GM12878 (cell line): Measurements from ENCODE around the gene ASAP2. TPM values are rescaled to one million over a fixed set of nuclear protein-coding genes. Genes with fewer than 3 reads are reported as not detected.

Source experiments
- ATAC-seq: fragments of 200-7000 bp; cut with Tn5 transposase; 3 replicates; pipeline ENCODE4 v1.9.1; 2020; ENCODE audit warnings: mild to moderate bottlenecking, moderate library complexity
- BruUV-seq: library from RNA; stranded (reverse); fragments of 400-500 nt; replicated peaks from 2 replicates; lab custom pipeline; 2021; lab: Mats Ljungman, UMichigan
- CTCF ChIA-PET: fragments of 300-600 bp; sonication (Branson Sonifier 250); formaldehyde crosslinking; extraction: SDS; loops from one replicate; lab custom pipeline; 2021; ENCODE audit warnings: inconsistent platforms; lab: Yijun Ruan, JAX
- POLR2A ChIA-PET: fragments of 350-600 bp; formaldehyde crosslinking; extraction: SDS; loops from one replicate; lab custom pipeline; 2021; ENCODE audit warnings: inconsistent platforms; lab: Charles Lee
- RAD21 ChIA-PET: fragments of 300-600 bp; sonication (Branson Sonifier 250); formaldehyde crosslinking; loops from one replicate; lab custom pipeline; 2023; ENCODE audit warnings: antibody characterized with exemption; ENCODE audit not compliant: unreplicated experiment; lab: Charles Lee
- SMC1A ChIA-PET: fragments of 300-600 bp; sonication (Branson Sonifier 250); formaldehyde crosslinking; loops from one replicate; lab custom pipeline; 2023; ENCODE audit not compliant: unreplicated experiment, uncharacterized antibody; lab: Charles Lee
- DNase-seq: peaks from one replicate; pipeline ENCODE4 v3.0.0-alpha.2; 2011; ENCODE audit warnings: low read depth, low spot score
- FAIRE-seq: peaks from 3 replicates; lab custom pipeline; 2011; peaks lifted over from hg19 to GRCh38; lab: Jason Lieb, UNC
- H2AFZ ChIP-seq: 2 replicates; pipeline ENCODE4 v1.6.0; 2011; ENCODE audit warnings: low read depth, low read length, control low read depth; ENCODE audit not compliant: control insufficient read depth
- H3K27ac ChIP-seq: 2 replicates; pipeline ENCODE4 v1.5.1; 2011; ENCODE audit warnings: control low read depth; ENCODE audit not compliant: control insufficient read depth, insufficient read depth
- H3K27me3 ChIP-seq, 2 experiments: replicated peaks in 1 of 2; 2 replicates each; pipeline versions ENCODE4 v1.6.0 to v1.6.1; 2011; ENCODE audit warnings: low read length in 1 of 2; ENCODE audit not compliant: control insufficient read depth in 2 of 2, insufficient read depth in 2 of 2
- H3K36me3 ChIP-seq, 2 experiments: 2 replicates each; pipeline ENCODE4 v1.5.1; 2011; ENCODE audit warnings: low read length in 1 of 2; ENCODE audit not compliant: control insufficient read depth in 2 of 2, insufficient read depth in 2 of 2
- H3K4me1 ChIP-seq: 2 replicates; pipeline ENCODE4 v1.6.1; 2011; ENCODE audit warnings: mild to moderate bottlenecking, low read length, moderate library complexity, mixed read lengths; ENCODE audit not compliant: control insufficient read depth, insufficient read depth
- H3K4me2 ChIP-seq: 2 replicates; pipeline ENCODE4 v1.6.0; 2011; ENCODE audit warnings: control low read depth; ENCODE audit not compliant: control insufficient read depth, insufficient read depth
- H3K4me3 ChIP-seq: fragments of 200-600 bp; sonication (generic); 2 replicates; pipeline ENCODE4 v1.5.1; 2016
- H3K79me2 ChIP-seq: 2 replicates; pipeline ENCODE4 v1.6.0; 2011; ENCODE audit warnings: low read length; ENCODE audit not compliant: control insufficient read depth, insufficient read depth
- H3K9ac ChIP-seq: 2 replicates; pipeline ENCODE4 v1.8.0; 2011; ENCODE audit warnings: low read length, control low read depth, mixed read lengths; ENCODE audit not compliant: control insufficient read depth, insufficient read depth
- H3K9me3 ChIP-seq: replicated peaks from 3 replicates; pipeline ENCODE4 v1.5.1; 2011; ENCODE audit warnings: mild to moderate bottlenecking, low read length; ENCODE audit not compliant: control insufficient read depth, insufficient read depth
- H4K20me1 ChIP-seq: 2 replicates; pipeline ENCODE4 v1.6.0; 2011; ENCODE audit not compliant: control insufficient read depth, insufficient read depth
- BACH1 ChIP-seq: fragments of 450-650 bp; IDR thresholded peaks from 2 replicates; pipeline ENCODE4 v1.6.1; 2017; ENCODE audit warnings: mild to moderate bottlenecking, borderline replicate concordance
- BMI1 ChIP-seq: fragments of 450-650 bp; IDR thresholded peaks from 2 replicates; pipeline ENCODE4 v1.6.1; 2016; ENCODE audit warnings: mild to moderate bottlenecking, moderate library complexity, borderline replicate concordance
- CBX3 ChIP-seq: fragments of 200-600 bp; sonication (generic); IDR thresholded peaks from 2 replicates; pipeline ENCODE4 v1.6.1; 2016; ENCODE audit warnings: low read depth, borderline replicate concordance
- GATAD2B ChIP-seq: fragments of 450-650 bp; conservative IDR thresholded peaks from 2 replicates; pipeline ENCODE4 v1.6.1; 2017; ENCODE audit warnings: low read depth, mild to moderate bottlenecking, moderate library complexity
- JUND ChIP-seq: IDR thresholded peaks from 2 replicates; pipeline ENCODE4 v1.6.1; 2012; ENCODE audit warnings: low read depth, mild to moderate bottlenecking, low read length, improper control_type of control experiment, moderate library complexity
- NRF1 ChIP-seq: conservative IDR thresholded peaks from 2 replicates; pipeline ENCODE4 v1.6.1; 2011; ENCODE audit warnings: mild to moderate bottlenecking, low read depth, low read length, improper control_type of control experiment
- YBX1 ChIP-seq: fragments of 450-650 bp; IDR thresholded peaks from 2 replicates; pipeline ENCODE4 v1.6.1; 2016; ENCODE audit warnings: antibody characterized with exemption
- ZZZ3 ChIP-seq: IDR thresholded peaks from 2 replicates; pipeline ENCODE4 v1.6.1; 2011; ENCODE audit warnings: low read depth; ENCODE audit not compliant: control insufficient read depth, insufficient read length
- WGBS: methylation state at CpG from one replicate; pipeline ENCODE4 v1.1.6; 2016; ENCODE audit warnings: low lambda C conversion rate; ENCODE audit not compliant: insufficient replicate concordance, insufficient coverage; ENCODE audit errors: missing lambda C conversion rate; 5-methylcytosine and 5-hydroxymethylcytosine counted together
- in situ Hi-C: fragments of 300-500 bp; cut with MboI; formaldehyde crosslinking; loops from 9 replicates; pipeline ENCODE4 v1.14.3; 2018; ENCODE audit warnings: mixed read lengths
- intact Hi-C: fragments of 100-400 bp; cut with micrococcal nuclease; formaldehyde crosslinking; loops from one replicate; pipeline ENCODE4 v1.14.2; 2022; ENCODE audit not compliant: unreplicated experiment
- polyA plus RNA-seq, 11 experiments: library from polyadenylated mRNA; depleted of rRNA in 4 of 11; unstranded in 6 of 11; stranded (reverse) in 5 of 11; fragments of >200 nt; fragmentation: Nextera tagmentation in 4 of 11; fragmentation: Illumina TruSeq in 1 of 11; extraction: Ambion mirVana in 4 of 11; extraction: Trizol in 1 of 11; gene quantifications; 1 replicate in 1 of 11; 2 replicates in 10 of 11; pipeline versions ENCODE4 v1.2.1 to v1.2.3, GENCODE V29; 2011 to 2016; ENCODE audit warnings: inconsistent platforms in 2 of 11, missing spikeins in 2 of 11, low read depth in 1 of 11
- total RNA-seq, 4 experiments: library from RNA; depleted of rRNA in 3 of 4; stranded (reverse); fragments of >200 nt in 3 of 4; fragmentation: Illumina TruSeq in 1 of 4; extraction: Trizol in 1 of 4; gene quantifications; 2 replicates each; pipeline versions ENCODE4 v1.2.1 to v1.2.3, GENCODE V29; 2013 to 2021

ASAP2 gene
- total and polyA plus RNA-seq, 10 of the 15 experiments (the other 5 are each of a cell fraction or from before 2014, with no cell fraction given), result 0.05 to 0.27 (median 0.07) TPM; not detected in 4

GRCh38 chr2:9291331-9291730 is 84.7 kb downstream of the ASAP2 start:
- ChIA-PET POLR2A (no interaction called here), RAD21 (no interaction called here), SMC1A (no interaction called here), CTCF (no interaction called here)
- peaks cover 0 to 3% of the 10 kb centered on the region in 2 experiments; a peak in 1 of 4 replicates for H3K27me3 ChIP-seq
- no peaks in the 10 kb centered on the region for H3K4me1 ChIP-seq
- H4K20me1 ChIP-seq, result no peaks in the 10 kb centered on the region
- no peak overlapping the region for H2AFZ ChIP-seq
- no peaks in the 10 kb centered on the region for H3K36me3 ChIP-seq
- H3K4me3 ChIP-seq, result no peak overlapping the region
- in situ Hi-C loops, result no loop called here
- ATAC-seq (no peak), FAIRE-seq (no peak), DNase-seq (no peak)
- intact Hi-C loops, result no loop called here
- TF ChIP-seq BMI1, result no peak
- no peak for TF ChIP-seq CBX3
- no peak for TF ChIP-seq YBX1
- TF ChIP-seq GATAD2B, result no peak
- H3K79me2 ChIP-seq, result no peaks in the 10 kb centered on the region
- no peak overlapping the region for H3K9ac ChIP-seq
- no TSS peak for BruUV-seq
- no peak overlapping the region for H3K27ac ChIP-seq
- no peaks in the 10 kb centered on the region for H3K9me3 ChIP-seq
- WGBS, result 55% methylated on average over 12 of the region's 12 CpGs
- H3K4me2 ChIP-seq, result no peak overlapping the region

DNA sequence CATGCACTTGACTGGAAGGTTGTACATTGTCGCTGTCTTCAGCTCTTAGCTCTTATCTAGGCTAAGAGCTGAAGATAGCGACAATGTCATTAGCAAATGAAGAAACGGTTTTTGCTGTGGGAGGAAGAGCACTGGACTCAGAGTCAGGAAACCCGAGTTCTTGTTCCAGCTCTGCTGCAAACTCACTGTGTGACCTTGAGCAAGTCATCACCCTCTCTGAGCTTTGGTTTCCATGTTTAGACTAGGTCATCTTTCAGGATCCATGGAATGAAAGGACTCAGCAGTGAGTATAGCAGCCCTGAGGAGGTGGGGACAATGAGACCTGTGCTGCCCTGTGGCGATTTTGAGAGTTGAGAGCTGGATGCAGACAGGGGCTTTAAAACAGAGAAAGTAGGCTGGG is 85.3 kb downstream of the ASAP2 start:
- TF ChIP-seq JUND (no peak), ZZZ3 (no peak), BACH1 (no peak), NRF1 (no peak)
- Histone ChIP-seq H3K27me3 (peaks cover 0 to 3% of the 10 kb centered on the region in 2 experiments; a peak in 1 of 4 replicates), H3K9ac (no peak overlapping the region), H2AFZ (no peak overlapping the region), H3K36me3 (no peaks in the 10 kb centered on the region), H3K4me1 (no peaks in the 10 kb centered on the region), H3K4me3 (no peak overlapping the region), H3K79me2 (no peaks in the 10 kb centered on the region), H3K4me2 (no peak overlapping the region), H4K20me1 (no peaks in the 10 kb centered on the region), H3K27ac (no peak overlapping the region), H3K9me3 (no peaks in the 10 kb centered on the region)
- ChIA-PET SMC1A (no interaction called here), CTCF (no interaction called here), RAD21 (no interaction called here), POLR2A (no interaction called here)
- no peak for DNase-seq
- ATAC-seq, result no peak
- 8% methylated on average over 5 of the region's 5 CpGs for WGBS
- intact Hi-C loops (no loop called here), in situ Hi-C loops (no loop called here)
- BruUV-seq, result no TSS peak
- no peak for FAIRE-seq
